Stomach (tissue), 9 donors: Measurements from ENCODE around the gene MED13L. TPM values are rescaled to one million over a fixed set of nuclear protein-coding genes. Genes with fewer than 3 reads are reported as not detected.
"Not testable (repeated sequence)": the region's sequence is repeated elsewhere in the genome, so short reads cannot be mapped to it uniquely, and the experiment has no call there.

Experiments used
- DNase-seq, 2 donors: peaks; one replicate each; pipeline versions ENCODE4 v3.0.0 to v3.0.0-alpha.2; 2013 to 2019
- H3K27ac ChIP-seq, 5 donors: fragments of 200-600 bp in 4 of 5; sonication (generic) in 4 of 5; one replicate each; pipeline ENCODE4 v1.5.1; 2013 to 2019; ENCODE audit warnings: mild to moderate bottlenecking in 1 of 5, moderate library complexity in 1 of 5
- H3K27me3 ChIP-seq, 3 donors: fragments of 200-600 bp; sonication (generic); one replicate each; pipeline ENCODE4 v1.5.1; 2017 to 2019; ENCODE audit warnings: mixed run types in 1 of 3
- H3K36me3 ChIP-seq, 4 donors: fragments of 200-600 bp; sonication (generic); 1 replicate in 3 of 4; 2 replicates in 1 of 4; pipeline ENCODE4 v1.5.1; 2016 to 2019
- H3K4me1 ChIP-seq, 4 donors: fragments of 200-600 bp; sonication (generic); one replicate each; pipeline ENCODE4 v1.5.1; 2016 to 2019
- H3K4me3 ChIP-seq, 4 donors: fragments of 200-600 bp; sonication (generic) in 3 of 4; one replicate each; pipeline ENCODE4 v1.5.1; 2016 to 2019; ENCODE audit warnings: mild to moderate bottlenecking in 1 of 4
- H3K9me3 ChIP-seq, 4 donors: fragments of 200-600 bp; sonication (generic); one replicate each; pipeline ENCODE4 v1.5.1; 2016 to 2019
- EP300 ChIP-seq: sonication (generic); formaldehyde crosslinking; IDR thresholded peaks from one replicate; pipeline ENCODE4 v1.6.1; 2017; ENCODE audit warnings: antibody characterized with exemption
- POLR2A ChIP-seq, 4 donors: fragments of 450-650 bp; IDR thresholded peaks; one replicate each; pipeline ENCODE4 v1.6.1; 2016; ENCODE audit warnings: antibody characterized with exemption in 4 of 4, control low read depth in 2 of 4, mild to moderate bottlenecking in 1 of 4, moderate library complexity in 1 of 4
- POLR2AphosphoS5 ChIP-seq, 3 donors: sonication (generic); formaldehyde crosslinking; IDR thresholded peaks; one replicate each; pipeline ENCODE4 v1.6.1; 2016; ENCODE audit warnings: antibody characterized with exemption in 3 of 3
- WGBS, 5 donors: extraction: QIAGEN DNeasy Blood & Tissue Kit in 3 of 5; methylation state at CpG; one replicate each; pipeline versions ENCODE4 v1.1.5 to v1.1.7; 2013 to 2018; 5-methylcytosine and 5-hydroxymethylcytosine counted together
- intact Hi-C: fragments of 100-400 bp; cut with DNase I; formaldehyde crosslinking; loops from one replicate; pipeline ENCODE4 v1.15.1; 2023; ENCODE audit warnings: low total_unique reads
- polyA plus RNA-seq, 3 donors: library from polyadenylated mRNA; stranded (reverse); fragments of 200-250 nt; gene quantifications; one replicate each; pipeline ENCODE4 v1.2.3, GENCODE V29; 2013
- total RNA-seq, 5 donors: library from RNA; depleted of rRNA; stranded (reverse); fragments of >200 nt; gene quantifications; one replicate each; pipeline versions ENCODE4 v1.1.0 to v1.2.3, GENCODE V29; 2014 to 2016
- TF ChIP-seq, protein P1 (sequence below), 7 experiments: fragments of 450-650 bp in 4 of 7; fragments of 200-600 bp in 3 of 7; sonication (generic) in 3 of 7; IDR thresholded peaks; one replicate each; pipeline ENCODE4 v1.5.1; 2016 to 2019; ENCODE audit warnings: antibody characterized with exemption in 7 of 7, control low read depth in 2 of 7, mild to moderate bottlenecking in 1 of 7
- donor health status: healthy with polysubstance abuse.
- donor health status: Bipolar disorder and iron deficiency.
- donor health status: healthy.

The MED13L gene
- total and polyA plus RNA-seq, 8 donors: 10.4 to 305 (median 72.7) TPM

DNA sequence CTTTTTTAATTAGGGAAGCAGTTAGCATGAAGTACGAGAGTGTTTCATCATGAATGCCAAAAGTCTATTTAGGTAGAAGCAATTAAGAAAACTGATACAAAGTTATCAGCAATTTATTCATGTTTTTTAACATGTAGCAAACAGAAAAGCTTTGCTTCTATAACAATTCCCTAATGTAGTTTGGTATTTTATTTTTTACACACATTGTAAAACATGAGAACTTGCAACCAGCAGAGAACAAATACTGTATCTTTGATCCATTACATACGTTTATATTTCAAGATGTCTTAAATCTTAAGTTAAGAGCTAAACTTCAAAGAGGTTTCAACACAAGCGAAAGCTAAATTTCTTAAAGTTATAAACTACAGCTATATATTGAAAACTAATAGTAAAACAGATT lies 39.3 kb downstream of the MED13L start:
- H3K36me3 ChIP-seq: no peaks in the 10 kb centered on the region
- DNase-seq: no peak
- no peaks in the 10 kb centered on the region for H3K27me3 ChIP-seq
- TF ChIP-seq POLR2A (IDR thresholded peaks at IDR 0.05) (no peak), EP300 (no peak), POLR2AphosphoS5 (IDR thresholded peaks at IDR 0.05) (no peak)
- TF ChIP-seq, protein P1, sequence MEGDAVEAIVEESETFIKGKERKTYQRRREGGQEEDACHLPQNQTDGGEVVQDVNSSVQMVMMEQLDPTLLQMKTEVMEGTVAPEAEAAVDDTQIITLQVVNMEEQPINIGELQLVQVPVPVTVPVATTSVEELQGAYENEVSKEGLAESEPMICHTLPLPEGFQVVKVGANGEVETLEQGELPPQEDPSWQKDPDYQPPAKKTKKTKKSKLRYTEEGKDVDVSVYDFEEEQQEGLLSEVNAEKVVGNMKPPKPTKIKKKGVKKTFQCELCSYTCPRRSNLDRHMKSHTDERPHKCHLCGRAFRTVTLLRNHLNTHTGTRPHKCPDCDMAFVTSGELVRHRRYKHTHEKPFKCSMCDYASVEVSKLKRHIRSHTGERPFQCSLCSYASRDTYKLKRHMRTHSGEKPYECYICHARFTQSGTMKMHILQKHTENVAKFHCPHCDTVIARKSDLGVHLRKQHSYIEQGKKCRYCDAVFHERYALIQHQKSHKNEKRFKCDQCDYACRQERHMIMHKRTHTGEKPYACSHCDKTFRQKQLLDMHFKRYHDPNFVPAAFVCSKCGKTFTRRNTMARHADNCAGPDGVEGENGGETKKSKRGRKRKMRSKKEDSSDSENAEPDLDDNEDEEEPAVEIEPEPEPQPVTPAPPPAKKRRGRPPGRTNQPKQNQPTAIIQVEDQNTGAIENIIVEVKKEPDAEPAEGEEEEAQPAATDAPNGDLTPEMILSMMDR (IDR thresholded peaks at IDR 0.05): no peak
- H3K27ac ChIP-seq: no peak overlapping the region
- peaks cover 9 to 87% (median 46%) of the 10 kb centered on the region in 4 donors for H3K4me1 ChIP-seq
- H3K9me3 ChIP-seq: no peaks in the 10 kb centered on the region
- intact Hi-C loops: no loop called here
- H3K4me3 ChIP-seq: no peak overlapping the region
- 54 to 70% (median 63%) methylated on average over 3 of the region's 3 CpGs for WGBS, 5 donors

DNA sequence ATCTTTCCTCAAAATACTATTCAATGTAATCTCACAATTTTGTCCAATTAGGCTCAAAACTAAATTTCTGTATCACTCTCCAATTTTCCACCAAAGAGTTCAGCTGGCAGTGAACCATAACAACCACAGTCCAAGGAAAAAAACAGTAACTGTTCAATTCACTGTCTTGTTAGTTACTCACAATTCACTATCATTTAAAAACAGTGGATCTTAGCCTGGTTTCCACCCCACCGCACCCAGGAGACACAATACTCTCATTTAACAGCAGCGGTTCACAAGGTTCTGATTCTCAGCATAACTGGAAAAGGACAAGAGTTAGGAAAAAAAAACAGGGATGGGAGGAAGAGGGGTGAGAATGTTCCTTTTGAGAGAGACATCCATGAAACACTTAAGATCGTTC lies 40.5 kb downstream of the MED13L start:
- no peak for TF ChIP-seq EP300
- TF ChIP-seq, protein P1 (IDR thresholded peaks at IDR 0.05): no peak
- no peak for TF ChIP-seq POLR2AphosphoS5 (IDR thresholded peaks at IDR 0.05)
- no peak for TF ChIP-seq POLR2A (IDR thresholded peaks at IDR 0.05)
- Histone ChIP-seq H3K27ac (no peak overlapping the region), H3K27me3 (no peaks in the 10 kb centered on the region), H3K36me3 (no peaks in the 10 kb centered on the region), H3K4me3 (no peak overlapping the region), H3K9me3 (no peaks in the 10 kb centered on the region), H3K4me1 (peaks cover 6 to 87% (median 41%) of the 10 kb centered on the region in 4 donors)
- 67 to 84% (median 77%) methylated on average over 3 of the region's 3 CpGs for WGBS, 5 donors
- DNase-seq: no peak
- intact Hi-C loops: no loop called here

DNA sequence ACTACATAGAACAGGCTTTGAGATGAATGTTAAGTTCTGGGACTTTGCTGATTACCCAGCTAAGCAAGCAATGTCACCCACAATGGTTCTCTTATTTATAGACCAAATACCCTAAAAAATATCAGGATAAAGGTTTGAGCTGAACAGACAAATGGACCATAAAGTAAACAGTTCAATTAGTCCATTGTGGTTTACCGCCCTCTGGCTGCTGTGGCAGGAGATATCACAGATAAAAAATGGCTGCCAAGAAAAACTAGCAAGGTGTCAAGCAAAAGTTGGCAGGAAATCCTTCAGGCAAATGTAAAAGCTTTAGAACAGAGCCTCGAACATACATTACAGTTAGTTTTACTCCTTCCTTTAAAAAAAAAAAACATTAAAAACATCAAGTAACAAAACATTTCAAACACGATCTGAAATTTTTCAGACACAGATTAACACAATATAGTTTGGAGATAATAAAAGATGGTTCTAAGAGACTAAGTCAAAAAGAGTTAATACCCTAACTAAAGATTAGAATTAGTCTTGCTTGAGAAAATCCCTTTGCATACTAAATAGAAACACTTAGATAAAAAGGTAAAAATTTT lies 41.3 kb downstream of the MED13L start:
- Histone ChIP-seq H3K4me1 (peaks cover 6 to 89% (median 37%) of the 10 kb centered on the region in 4 donors), H3K27ac (no peak overlapping the region), H3K4me3 (no peak overlapping the region), H3K27me3 (no peaks in the 10 kb centered on the region), H3K36me3 (no peaks in the 10 kb centered on the region), H3K9me3 (no peaks in the 10 kb centered on the region)
- intact Hi-C loops: no loop called here
- DNase-seq: peak; percentile 54 to 75
- TF ChIP-seq POLR2A (IDR thresholded peaks at IDR 0.05) (no peak), POLR2AphosphoS5 (IDR thresholded peaks at IDR 0.05) (peak in 1 of 3 donors; percentile 56)
- TF ChIP-seq, protein P1 (IDR thresholded peaks at IDR 0.05): peak in 5 of 7 experiments; percentile 43 to 71 (median 63)
- WGBS, 5 donors: 6 to 16% (median 9%) methylated on average over 3 of the region's 3 CpGs

DNA sequence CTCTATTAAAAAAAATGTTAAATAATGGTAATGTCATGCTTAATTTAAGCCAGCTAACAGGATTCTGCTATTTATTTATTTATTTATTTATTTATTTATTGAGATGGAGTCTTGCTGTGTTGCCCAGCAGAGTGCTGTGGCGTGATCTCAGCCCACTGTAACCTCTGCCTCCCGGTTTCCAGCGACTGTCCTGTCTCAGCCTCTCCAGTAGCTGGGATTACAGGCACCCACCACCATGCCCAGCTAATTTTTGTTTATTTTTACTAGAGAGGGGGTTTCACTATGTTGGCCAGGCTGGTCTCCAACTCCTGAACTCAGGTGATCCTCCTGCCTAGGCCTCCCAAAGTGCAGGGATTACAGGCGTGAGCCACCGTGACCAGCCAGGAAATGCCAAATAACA lies 43.3 kb downstream of the MED13L start:
- DNase-seq, H3K36me3 ChIP-seq, intact Hi-C loops, H3K27me3 ChIP-seq, H3K27ac ChIP-seq, H3K4me3 ChIP-seq, H3K9me3 ChIP-seq: not testable (repeated sequence)
- 94 to 99% (median 97%) methylated on average over 5 of the region's 5 CpGs for WGBS, 5 donors
- H3K4me1 ChIP-seq: peaks cover 0 to 81% (median 28%) of the 10 kb centered on the region in 4 donors

DNA sequence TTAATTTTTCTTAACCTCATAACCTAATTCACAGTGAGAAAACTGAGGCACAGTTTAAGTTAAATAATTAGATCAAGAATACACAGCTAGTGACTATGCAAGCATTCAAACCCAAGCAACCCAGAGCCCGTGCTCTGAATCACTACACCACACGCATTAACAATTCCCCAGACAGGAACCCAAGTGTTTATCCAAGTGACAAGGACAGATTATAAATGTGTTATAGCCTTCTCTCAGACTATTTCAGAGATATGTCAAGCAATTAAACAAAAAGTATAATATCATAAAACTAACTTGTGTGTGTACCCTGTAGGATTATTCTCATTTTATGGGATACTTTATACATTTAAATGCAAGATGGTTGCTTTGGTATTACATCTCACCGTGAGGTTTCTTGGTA lies 43.8 kb downstream of the MED13L start:
- peaks cover 0 to 78% (median 27%) of the 10 kb centered on the region in 4 donors for H3K4me1 ChIP-seq
- intact Hi-C loops: no loop called here
- no peaks in the 10 kb centered on the region for H3K27me3 ChIP-seq
- no peak overlapping the region for H3K27ac ChIP-seq
- H3K9me3 ChIP-seq: no peaks in the 10 kb centered on the region
- 69 to 81% (median 77%) methylated on average over 3 of the region's 3 CpGs for WGBS, 5 donors
- no peak for TF ChIP-seq EP300
- no peak for TF ChIP-seq POLR2AphosphoS5 (IDR thresholded peaks at IDR 0.05)
- TF ChIP-seq POLR2A (IDR thresholded peaks at IDR 0.05): no peak
- TF ChIP-seq, protein P1 (IDR thresholded peaks at IDR 0.05): no peak
- DNase-seq: no peak
- peaks cover 0 to 4% (median 2%) of the 10 kb centered on the region in 4 donors for H3K36me3 ChIP-seq
- no peak overlapping the region for H3K4me3 ChIP-seq
